ENCODE results near the gene MAD1L1. TPM values are rescaled to one million over a fixed set of nuclear protein-coding genes. Genes with fewer than 3 reads are reported as not detected.

MAD1L1 gene
- total and polyA plus RNA-seq, 2 of the 4 experiments (the other 2 are of a cell fraction): 29.0 to 40.9 TPM

GRCh38 chr7:1884583-1885350 lies 348.0 kb downstream of the MAD1L1 start (continued):
- no peak for TF ChIP-seq CTCF (conservative IDR thresholded peaks at IDR 0.05; ENCODE audit: low read depth, low read length)

GRCh38 chr7:1883834-1884582 lies 348.7 kb downstream of the MAD1L1 start:
- Histone ChIP-seq H4K20me1 (ENCODE audit: insufficient read depth, low read length) (peaks cover 11% of the 10 kb centered on the region), H3K27me3 (ENCODE audit: control insufficient read depth, insufficient read depth, low read length) (no peaks in the 10 kb centered on the region), H2BK120ac (ENCODE audit: low read depth, low read length) (no peak overlapping the region), H3K18ac (ENCODE audit: low read depth, low read length) (no peak overlapping the region), H2AK5ac (ENCODE audit: low read depth, low read length) (0 out of 2 replicates have a peak overlapping the region, but pooled peaks have one; percentile 54), H3K4me3 (ENCODE audit: insufficient read depth, low read depth, low read length) (no peak overlapping the region), H3K14ac (replicated peaks; ENCODE audit: low read depth, low read length) (no peak overlapping the region), H2BK5ac (ENCODE audit: low read depth, low read length, poor library complexity, severe bottlenecking) (no peak overlapping the region), H2BK20ac (ENCODE audit: low read depth, low read length) (no peak overlapping the region), H3K23ac (ENCODE audit: low read depth, low read length) (no peak overlapping the region), H3K4me1 (ENCODE audit: control insufficient read depth, insufficient read depth, low read length) (peaks cover 17% of the 10 kb centered on the region), H3K9me1 (ENCODE audit: insufficient read depth, low read length) (peaks cover 30% of the 10 kb centered on the region), H2BK15ac (ENCODE audit: low read depth, low read length) (no peak overlapping the region), H3K4me2 (ENCODE audit: low read depth, low read length) (no peak overlapping the region), H3K79me1 (ENCODE audit: low read depth in 1 of 2, low read length in 2 of 2) (peaks cover 0 to 21% of the 10 kb centered on the region in 2 experiments; a peak in 3 of 4 replicates), H3K4ac (ENCODE audit: low read depth, low read length) (peak overlapping the region; percentile 46; the same call in 1 of the 2 replicates), H4K91ac (ENCODE audit: insufficient read depth, low read depth, low read length) (no peak overlapping the region), H4K8ac (ENCODE audit: low read depth in 2 of 2, low read length in 2 of 2) (no peak overlapping the region), H2AK9ac (replicated peaks; ENCODE audit: low read depth, low read length, poor library complexity) (peak overlapping the region; percentile 9), H4K5ac (ENCODE audit: low read depth, low read length) (no peak overlapping the region), H3K9me3 (ENCODE audit: control insufficient read depth, insufficient read depth, low read length) (no peaks in the 10 kb centered on the region), H2AFZ (replicated peaks; ENCODE audit: low read length, poor library complexity) (peak overlapping the region; percentile 27), H3K9ac (ENCODE audit: low read depth, low read length) (no peak overlapping the region), H3K56ac (ENCODE audit: extremely low read depth, insufficient read depth, low read length) (no peak overlapping the region), H3K36me3 (ENCODE audit: control insufficient read depth, insufficient read depth, low read length) (peaks cover 8% of the 10 kb centered on the region), H3K27ac (ENCODE audit: insufficient read depth, low read length) (no peak overlapping the region)
- TF ChIP-seq CTCF (conservative IDR thresholded peaks at IDR 0.05; ENCODE audit: low read depth, low read length): no peak
- WGBS, 2 experiments (ENCODE audit: extremely low coverage in 2 of 2, insufficient read length in 1 of 2): 78% methylated on average over 13 of the region's 30 CpGs; no CpG with 5 or more reads in 1 of the 2 experiments
- ATAC-seq (ENCODE audit: low read depth) (no peak), DNase-seq (no peak)
- in situ Hi-C loops (cut with MboI; ENCODE audit: low sequenced_read_pairs): no loop called here
- intact Hi-C loops (cut with micrococcal nuclease): no loop called here
- CTCF ChIA-PET: no interaction called here
- dilution Hi-C loops (cut with HindIII; ENCODE audit: low sequenced_read_pairs, unreplicated experiment): no loop called here
- no TSS peak for BruUV-seq (replicated peaks)
- POLR2A ChIA-PET (ENCODE audit: unreplicated experiment): no interaction called here
